Keratinocyte (primary cell): Measurements from ENCODE around the gene MAST1. TPM values are rescaled to one million over a fixed set of nuclear protein-coding genes. Genes with fewer than 3 reads are reported as not detected.
A peak's percentile ranks its signal among the peaks of the same experiment; 100 is the strongest.

Experiments
- DNase-seq: peaks from one replicate; pipeline ENCODE4 v3.0.0-alpha.2; 2011; ENCODE audit warnings: low read depth, missing footprints, low spot score
- FAIRE-seq: peaks from 2 replicates; lab custom pipeline; 2011; peaks lifted over from hg19 to GRCh38; lab: Jason Lieb, UNC
- H2AFZ ChIP-seq: 2 replicates; pipeline ENCODE4 v1.6.0; 2012; ENCODE audit warnings: low read length, control low read depth, inconsistent platforms; ENCODE audit not compliant: control insufficient read depth
- H3K27ac ChIP-seq: 2 replicates; pipeline ENCODE4 v1.5.1; 2011; ENCODE audit warnings: low read length; ENCODE audit not compliant: control insufficient read depth, insufficient read depth
- H3K27me3 ChIP-seq: 3 replicates; pipeline ENCODE4 v1.6.0; 2011; ENCODE audit warnings: low read length; ENCODE audit not compliant: control insufficient read depth, insufficient read depth; ENCODE audit errors: extremely low read depth
- H3K36me3 ChIP-seq, 2 experiments: 2 replicates in 1 of 2; 3 replicates in 1 of 2; pipeline ENCODE4 v1.5.1; 2011; ENCODE audit warnings: low read length in 2 of 2, mild to moderate bottlenecking in 1 of 2; ENCODE audit not compliant: control insufficient read depth in 2 of 2, insufficient read depth in 2 of 2; ENCODE audit errors: extremely low read depth in 1 of 2
- H3K4me1 ChIP-seq: 3 replicates; pipeline ENCODE4 v1.5.1; 2011; ENCODE audit warnings: low read length; ENCODE audit not compliant: control insufficient read depth, insufficient read depth; ENCODE audit errors: extremely low read depth
- H3K4me2 ChIP-seq: 3 replicates; pipeline ENCODE4 v1.6.0; 2011; ENCODE audit warnings: low read depth, low read length; ENCODE audit not compliant: control insufficient read depth, insufficient read depth; ENCODE audit errors: extremely low read depth
- H3K4me3 ChIP-seq, 3 experiments: fragments of 200-600 bp in 1 of 3; sonication (generic) in 1 of 3; 2 replicates in 2 of 3; 3 replicates in 1 of 3; pipeline ENCODE4 v1.5.1; 2011 to 2016; ENCODE audit warnings: low read length in 3 of 3, mild to moderate bottlenecking in 3 of 3, control low read depth in 2 of 3, inconsistent platforms in 1 of 3, low read depth in 1 of 3, mixed read lengths in 1 of 3, mixed run types in 1 of 3, moderate library complexity in 1 of 3; ENCODE audit not compliant: control insufficient read depth in 2 of 3, insufficient read depth in 2 of 3; ENCODE audit errors: extremely low read depth in 1 of 3
- H3K79me2 ChIP-seq: 2 replicates; pipeline ENCODE4 v1.6.0; 2012; ENCODE audit warnings: low read length; ENCODE audit not compliant: control insufficient read depth, insufficient read depth
- H3K9ac ChIP-seq: 3 replicates; pipeline ENCODE4 v1.6.0; 2011; ENCODE audit warnings: low read length; ENCODE audit not compliant: control insufficient read depth, insufficient read depth; ENCODE audit errors: extremely low read depth
- H3K9me1 ChIP-seq: 3 replicates; pipeline ENCODE4 v1.6.0; 2011; ENCODE audit warnings: low read length; ENCODE audit not compliant: control insufficient read depth, insufficient read depth; ENCODE audit errors: extremely low read depth
- H3K9me3 ChIP-seq: 2 replicates; pipeline ENCODE4 v1.5.1; 2012; ENCODE audit warnings: low read depth, low read length; ENCODE audit not compliant: control insufficient read depth
- H4K20me1 ChIP-seq: 3 replicates; pipeline ENCODE4 v1.6.0; 2011; ENCODE audit warnings: low read length; ENCODE audit not compliant: control insufficient read depth, insufficient read depth; ENCODE audit errors: extremely low read depth
- CTCF ChIP-seq, 3 experiments: IDR thresholded peaks in 1 of 3; conservative IDR thresholded peaks in 1 of 3; optimal IDR thresholded peaks in 1 of 3; 2 replicates in 2 of 3; 3 replicates in 1 of 3; pipeline versions ENCODE3 to v1.5.1; 2011; ENCODE audit warnings: low read length in 3 of 3, mild to moderate bottlenecking in 3 of 3, moderate library complexity in 2 of 3, control low read depth in 1 of 3, inconsistent platforms in 1 of 3; ENCODE audit not compliant: insufficient read depth in 2 of 3; ENCODE audit errors: extremely low read depth in 1 of 3
- EZH2 ChIP-seq: IDR thresholded peaks from one replicate; pipeline ENCODE4 v1.6.1; 2012; ENCODE audit warnings: inconsistent platforms, mild to moderate bottlenecking, low read length, moderate library complexity
- dilution Hi-C: fragments of 300-500 bp; cut with MboI; formaldehyde crosslinking; loops from one replicate; pipeline ENCODE4 v1.7.0; 2020; ENCODE audit warnings: low sequenced_read_pairs; ENCODE audit not compliant: extremely low pct_ligation_motif_present
- polyA plus RNA-seq, 5 experiments: library from polyadenylated mRNA; depleted of rRNA in 3 of 5; stranded (reverse) in 3 of 5; stranded (forward) in 1 of 5; unstranded in 1 of 5; fragments of >200 nt; gene quantifications; 1 replicate in 1 of 5; 2 replicates in 3 of 5; 3 replicates in 1 of 5; pipeline versions ENCODE4 v1.2.1 to v1.2.3, GENCODE V29; 2011 to 2012; ENCODE audit warnings: missing spikeins in 2 of 5, low read depth in 1 of 5, low replicate concordance in 1 of 5

The MAST1 gene
- polyA plus RNA-seq, 1 donor (not counting 4 experiments of a cell fraction or from before 2014, with no cell fraction given), result 0.13 TPM

- H3K36me3 ChIP-seq, result no peaks in the 10 kb centered on the region
- H3K9me1 ChIP-seq, result no peaks in the 10 kb centered on the region
- no peak overlapping the region for H2AFZ ChIP-seq
- no peaks in the 10 kb centered on the region for H3K79me2 ChIP-seq
- H3K4me1 ChIP-seq, result peaks cover 9% of the 10 kb centered on the region
- H3K4me2 ChIP-seq, result no peak overlapping the region
- DNase-seq, result no peak
- dilution Hi-C loops, result no loop called here
- no peaks in the 10 kb centered on the region for H3K27me3 ChIP-seq
- no peaks in the 10 kb centered on the region for H3K9me3 ChIP-seq
- TF ChIP-seq CTCF (optimal IDR thresholded peaks at IDR 0.05 in 1 of 3, IDR thresholded peaks at IDR 0.05 in 1 of 3, conservative IDR thresholded peaks at IDR 0.05 in 1 of 3; ENCODE audit: extremely low read depth in 1 of 3, insufficient read depth in 2 of 3, low read length in 3 of 3) (no peak), EZH2 (no peak)
- no peak overlapping the region for H3K27ac ChIP-seq
- no peak overlapping the region for H3K9ac ChIP-seq
- no peak overlapping the region for H3K4me3 ChIP-seq
- no peaks in the 10 kb centered on the region for H4K20me1 ChIP-seq
- FAIRE-seq, result no peak
Observed at GRCh38 chr19:12865746-12866415, 27.6 kb downstream of the MAST1 start.

GRCh38 chr19:12866416-12867119 is 28.3 kb downstream of the MAST1 start:
- Histone ChIP-seq H3K27ac (no peak overlapping the region), H4K20me1 (no peaks in the 10 kb centered on the region), H3K9me1 (no peaks in the 10 kb centered on the region), H3K4me3 (no peak overlapping the region), H3K4me2 (peak overlapping the region; percentile 50), H3K36me3 (no peaks in the 10 kb centered on the region), H3K9me3 (no peaks in the 10 kb centered on the region), H3K4me1 (peaks cover 9% of the 10 kb centered on the region), H2AFZ (peak overlapping the region; percentile 56), H3K27me3 (no peaks in the 10 kb centered on the region), H3K79me2 (no peaks in the 10 kb centered on the region), H3K9ac (no peak overlapping the region)
- dilution Hi-C loops, result no loop called here
- DNase-seq (no peak), FAIRE-seq (no peak)
- TF ChIP-seq EZH2 (no peak), CTCF (optimal IDR thresholded peaks at IDR 0.05 in 1 of 3, IDR thresholded peaks at IDR 0.05 in 1 of 3, conservative IDR thresholded peaks at IDR 0.05 in 1 of 3; ENCODE audit: extremely low read depth in 1 of 3, insufficient read depth in 2 of 3, low read length in 3 of 3) (no peak)
